IMR-90 (cell line): ENCODE results near the gene TCOF1.

Experiments used
- BHLHE40 ChIP-seq: fragments of 150-350 bp; IDR thresholded peaks from 2 replicates; pipeline ENCODE4 v1.6.1; 2016; ENCODE audit warnings: mild to moderate bottlenecking, low read depth, low read length
- CEBPB ChIP-seq: IDR thresholded peaks from 2 replicates; pipeline ENCODE4 v1.6.1; 2012; ENCODE audit warnings: low read depth, low read length, improper control_type of control experiment
- CHD1 ChIP-seq: IDR thresholded peaks from 2 replicates; pipeline ENCODE4 v1.6.1; 2012; ENCODE audit warnings: low read depth, low read length, improper control_type of control experiment
- FOS ChIP-seq: fragments of 150-350 bp; IDR thresholded peaks from 2 replicates; pipeline ENCODE4 v1.6.1; 2016; ENCODE audit warnings: low read depth, low read length
- MAFK ChIP-seq: IDR thresholded peaks from 2 replicates; pipeline ENCODE4 v1.6.1; 2012; ENCODE audit warnings: low read depth, low read length, improper control_type of control experiment
- MAZ ChIP-seq: IDR thresholded peaks from 2 replicates; pipeline ENCODE4 v1.6.1; 2012; ENCODE audit warnings: low read depth, mild to moderate bottlenecking, low read length, improper control_type of control experiment, moderate library complexity, borderline replicate concordance
- NFE2L2 ChIP-seq: fragments of 150-350 bp; IDR thresholded peaks from 2 replicates; pipeline ENCODE4 v1.6.1; 2016; ENCODE audit warnings: low read depth, mild to moderate bottlenecking, low read length
- POLR2A ChIP-seq: IDR thresholded peaks from 2 replicates; pipeline ENCODE4 v1.6.1; 2012; ENCODE audit warnings: mild to moderate bottlenecking, low read depth, low read length
- RCOR1 ChIP-seq: IDR thresholded peaks from 2 replicates; pipeline ENCODE4 v1.6.1; 2012; ENCODE audit warnings: mild to moderate bottlenecking, low read length, improper control_type of control experiment; ENCODE audit not compliant: insufficient replicate concordance
- RFX5 ChIP-seq: IDR thresholded peaks from 2 replicates; pipeline ENCODE4 v1.8.0; 2012; ENCODE audit warnings: low read depth, mild to moderate bottlenecking, low read length, moderate library complexity
- SMC3 ChIP-seq: fragments of 150-350 bp; IDR thresholded peaks from 2 replicates; pipeline ENCODE4 v1.6.1; 2016; ENCODE audit warnings: low read depth, mild to moderate bottlenecking, antibody characterized with exemption, low read length, moderate library complexity
- TF ChIP-seq, protein P1 (sequence below): conservative IDR thresholded peaks from 2 replicates; pipeline ENCODE4 v1.5.1; 2012; ENCODE audit warnings: mild to moderate bottlenecking, low read depth, low read length, improper control_type of control experiment
- TF ChIP-seq, protein P2 (sequence below): fragments of 150-350 bp; IDR thresholded peaks from 2 replicates; pipeline ENCODE4 v1.6.1; 2017; ENCODE audit warnings: mild to moderate bottlenecking, antibody characterized with exemption, low read length, low read depth
- TF ChIP-seq, protein P3 (sequence below): fragments of 150-350 bp; IDR thresholded peaks from 2 replicates; pipeline ENCODE4 v1.6.1; 2016; ENCODE audit warnings: low read depth, mild to moderate bottlenecking, low read length, moderate library complexity, borderline replicate concordance

DNA sequence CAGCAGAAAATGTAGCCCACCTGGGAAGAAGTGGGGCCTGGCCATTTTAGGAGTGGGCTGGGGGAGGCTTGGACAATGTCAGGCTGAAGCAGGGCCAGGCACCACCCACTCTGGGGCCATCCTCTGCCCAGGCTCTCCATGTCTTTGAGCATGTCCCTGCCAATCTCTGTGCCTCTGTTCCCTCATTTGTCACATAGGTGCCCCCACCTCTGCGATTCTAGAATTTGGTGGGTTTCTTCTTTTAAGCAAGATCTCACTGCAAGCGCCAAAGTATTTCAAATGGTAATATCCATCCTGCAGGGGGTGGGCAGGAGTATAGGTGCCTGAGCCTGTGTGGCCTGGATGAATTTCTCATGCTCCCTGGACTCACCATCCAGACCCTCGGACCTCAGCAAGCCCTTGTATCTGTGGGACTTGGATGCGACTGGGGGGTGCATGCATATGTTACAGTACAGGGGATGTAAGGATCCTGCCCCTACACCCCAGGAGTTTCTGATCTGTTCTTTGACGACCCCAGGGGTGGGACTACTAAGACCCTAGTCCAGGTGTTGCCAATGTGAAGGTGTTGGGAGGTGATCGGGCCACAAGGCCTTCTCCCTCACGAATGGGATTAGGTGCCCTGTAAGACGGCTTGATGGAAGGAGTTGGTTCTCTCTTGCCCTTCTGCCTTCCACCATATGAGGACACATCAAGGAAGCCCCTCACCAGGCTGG lies 50.9 kb downstream of the TCOF1 start:
- TF ChIP-seq, protein P1, sequence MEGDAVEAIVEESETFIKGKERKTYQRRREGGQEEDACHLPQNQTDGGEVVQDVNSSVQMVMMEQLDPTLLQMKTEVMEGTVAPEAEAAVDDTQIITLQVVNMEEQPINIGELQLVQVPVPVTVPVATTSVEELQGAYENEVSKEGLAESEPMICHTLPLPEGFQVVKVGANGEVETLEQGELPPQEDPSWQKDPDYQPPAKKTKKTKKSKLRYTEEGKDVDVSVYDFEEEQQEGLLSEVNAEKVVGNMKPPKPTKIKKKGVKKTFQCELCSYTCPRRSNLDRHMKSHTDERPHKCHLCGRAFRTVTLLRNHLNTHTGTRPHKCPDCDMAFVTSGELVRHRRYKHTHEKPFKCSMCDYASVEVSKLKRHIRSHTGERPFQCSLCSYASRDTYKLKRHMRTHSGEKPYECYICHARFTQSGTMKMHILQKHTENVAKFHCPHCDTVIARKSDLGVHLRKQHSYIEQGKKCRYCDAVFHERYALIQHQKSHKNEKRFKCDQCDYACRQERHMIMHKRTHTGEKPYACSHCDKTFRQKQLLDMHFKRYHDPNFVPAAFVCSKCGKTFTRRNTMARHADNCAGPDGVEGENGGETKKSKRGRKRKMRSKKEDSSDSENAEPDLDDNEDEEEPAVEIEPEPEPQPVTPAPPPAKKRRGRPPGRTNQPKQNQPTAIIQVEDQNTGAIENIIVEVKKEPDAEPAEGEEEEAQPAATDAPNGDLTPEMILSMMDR: no peak
- TF ChIP-seq POLR2A (no peak), SMC3 (no peak), FOS (no peak), MAFK (no peak), RCOR1 (no peak), NFE2L2 (no peak), CEBPB (no peak), MAZ (no peak), RFX5 (no peak), BHLHE40 (no peak), CHD1 (no peak)
- TF ChIP-seq, protein P2, sequence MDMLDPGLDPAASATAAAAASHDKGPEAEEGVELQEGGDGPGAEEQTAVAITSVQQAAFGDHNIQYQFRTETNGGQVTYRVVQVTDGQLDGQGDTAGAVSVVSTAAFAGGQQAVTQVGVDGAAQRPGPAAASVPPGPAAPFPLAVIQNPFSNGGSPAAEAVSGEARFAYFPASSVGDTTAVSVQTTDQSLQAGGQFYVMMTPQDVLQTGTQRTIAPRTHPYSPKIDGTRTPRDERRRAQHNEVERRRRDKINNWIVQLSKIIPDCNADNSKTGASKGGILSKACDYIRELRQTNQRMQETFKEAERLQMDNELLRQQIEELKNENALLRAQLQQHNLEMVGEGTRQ: no peak
- TF ChIP-seq, protein P3, sequence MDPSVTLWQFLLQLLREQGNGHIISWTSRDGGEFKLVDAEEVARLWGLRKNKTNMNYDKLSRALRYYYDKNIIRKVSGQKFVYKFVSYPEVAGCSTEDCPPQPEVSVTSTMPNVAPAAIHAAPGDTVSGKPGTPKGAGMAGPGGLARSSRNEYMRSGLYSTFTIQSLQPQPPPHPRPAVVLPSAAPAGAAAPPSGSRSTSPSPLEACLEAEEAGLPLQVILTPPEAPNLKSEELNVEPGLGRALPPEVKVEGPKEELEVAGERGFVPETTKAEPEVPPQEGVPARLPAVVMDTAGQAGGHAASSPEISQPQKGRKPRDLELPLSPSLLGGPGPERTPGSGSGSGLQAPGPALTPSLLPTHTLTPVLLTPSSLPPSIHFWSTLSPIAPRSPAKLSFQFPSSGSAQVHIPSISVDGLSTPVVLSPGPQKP: no peak
